Measurements from ENCODE around the gene GRB2.
"Not testable (repeated sequence)": the region's sequence is repeated elsewhere in the genome, so short reads cannot be mapped to it uniquely, and the experiment has no call there.

The GRB2 gene

GRCh38 chr17:75405365-75406221 lies at the start of gene GRB2:
TSS of gene GRB2 (minus strand) at chr17:75405678. CDS start at chr17:75393628, 12,050 bp downstream.
- Histone ChIP-seq H3K27ac (peak within 1 kb of the TSS; percentile 84 to 99 (median 96)), H3K4me3 (peak within 1 kb of the TSS; percentile 84 to 100 (median 97))

- H3K4me3 ChIP-seq, H3K27ac ChIP-seq: not testable (repeated sequence)
Observed at GRCh38 chr17:75454672-75455071, 49.2 kb upstream of the GRB2 start.

- Histone ChIP-seq H3K4me3 (no peak overlapping the region), H3K27ac (no peak overlapping the region)
Observed at GRCh38 chr17:75454193-75454592, 48.7 kb upstream of the GRB2 start.

- H3K4me3 ChIP-seq: no peak overlapping the region
- H3K27ac ChIP-seq: no peak overlapping the region
Observed at GRCh38 chr17:75450270-75450669, 44.8 kb upstream of the GRB2 start.

- no peak overlapping the region for H3K27ac ChIP-seq
- H3K4me3 ChIP-seq: no peak overlapping the region
Observed at GRCh38 chr17:75447951-75448856, 42.7 kb upstream of the GRB2 start.

- H3K4me3 ChIP-seq, H3K27ac ChIP-seq: not testable (repeated sequence)
Observed at GRCh38 chr17:75445896-75446295, 40.4 kb upstream of the GRB2 start.

GRCh38 chr17:75445296-75445695 lies 39.8 kb upstream of the GRB2 start:
- Histone ChIP-seq H3K4me3 (no peak overlapping the region), H3K27ac (no peak overlapping the region)

GRCh38 chr17:75442168-75443103 lies 37.0 kb upstream of the GRB2 start:
- Histone ChIP-seq H3K27ac (peak overlapping the region in 7 of 21 experiments; percentile 8 to 67 (median 40)), H3K4me3 (no peak overlapping the region)

GRCh38 chr17:75440738-75441448 lies 35.4 kb upstream of the GRB2 start:
- no peak overlapping the region for H3K4me3 ChIP-seq
- H3K27ac ChIP-seq: peak overlapping the region in 4 of 21 experiments; percentile 35 to 67 (median 54)

- Histone ChIP-seq H3K27ac (no peak overlapping the region), H3K4me3 (no peak overlapping the region)
Observed at GRCh38 chr17:75439287-75439686, 33.8 kb upstream of the GRB2 start.

GRCh38 chr17:75437404-75437803 lies 31.9 kb upstream of the GRB2 start:
- not testable (repeated sequence) for H3K27ac ChIP-seq, H3K4me3 ChIP-seq

- not testable (repeated sequence) for H3K27ac ChIP-seq, H3K4me3 ChIP-seq
Observed at GRCh38 chr17:75434433-75434832, 29.0 kb upstream of the GRB2 start.

- Histone ChIP-seq H3K27ac (no peak overlapping the region), H3K4me3 (no peak overlapping the region)
Observed at GRCh38 chr17:75433218-75433783, 27.8 kb upstream of the GRB2 start.

- Histone ChIP-seq H3K27ac (peak overlapping the region in 5 of 21 experiments; percentile 14 to 65 (median 42)), H3K4me3 (no peak overlapping the region)
Observed at GRCh38 chr17:75430159-75430974, 24.9 kb upstream of the GRB2 start.

GRCh38 chr17:75428543-75429469 lies 23.3 kb upstream of the GRB2 start:
- H3K4me3 ChIP-seq: no peak overlapping the region
- peak overlapping the region in 15 of 21 experiments; percentile 6 to 73 (median 51) for H3K27ac ChIP-seq

GRCh38 chr17:75418531-75418930 lies 13.1 kb upstream of the GRB2 start:
- H3K4me3 ChIP-seq: no peak overlapping the region
- H3K27ac ChIP-seq: no peak overlapping the region

All from skin epidermis (tissue), 12 donors.